Measurements from ENCODE around the gene TPST1. TPM values are rescaled to one million over a fixed set of nuclear protein-coding genes. Genes with fewer than 3 reads are reported as not detected.

The TPST1 gene
- total RNA-seq, 1 donor from 2014 or later: 30.0 TPM

- Mint-ChIP-seq H3K36me3 (ENCODE audit: low read depth) (peaks cover 18% of the 10 kb centered on the region), H3K27ac (ENCODE audit: unreplicated experiment) (peak overlapping the region; percentile 69), H3K4me1 (ENCODE audit: low read depth) (peaks cover 31% of the 10 kb centered on the region), H3K9me3 (ENCODE audit: low read depth) (peaks cover 28% of the 10 kb centered on the region), H3K4me3 (ENCODE audit: unreplicated experiment) (peak overlapping the region; percentile 13), H3K27me3 (ENCODE audit: low read depth) (no peaks in the 10 kb centered on the region)
- TF ChIP-seq CTCF (IDR thresholded peaks at IDR 0.05): no peak
- no peak for DNase-seq (ENCODE audit: low spot score)
These were observed 62.1 kb downstream of the TPST1 start for GRCh38 chr7:66267249-66267648.

GRCh38 chr7:66269978-66270377 lies 64.8 kb downstream of the TPST1 start:
- no peak overlapping the region for H3K4me3 Mint-ChIP-seq (ENCODE audit: unreplicated experiment)
- H3K27ac Mint-ChIP-seq (ENCODE audit: unreplicated experiment): no peak overlapping the region
- peaks cover 14% of the 10 kb centered on the region for H3K9me3 Mint-ChIP-seq (ENCODE audit: low read depth)
- peaks cover 31% of the 10 kb centered on the region for H3K4me1 Mint-ChIP-seq (ENCODE audit: low read depth)
- H3K36me3 Mint-ChIP-seq (ENCODE audit: low read depth): peaks cover 10% of the 10 kb centered on the region
- TF ChIP-seq CTCF (IDR thresholded peaks at IDR 0.05): no peak
- DNase-seq (ENCODE audit: low spot score): no peak
- H3K27me3 Mint-ChIP-seq (ENCODE audit: low read depth): no peaks in the 10 kb centered on the region

GRCh38 chr7:66272321-66272720 lies 67.2 kb downstream of the TPST1 start:
- Mint-ChIP-seq H3K9me3 (ENCODE audit: low read depth) (peaks cover 3% of the 10 kb centered on the region), H3K4me3 (ENCODE audit: unreplicated experiment) (no peak overlapping the region), H3K36me3 (ENCODE audit: low read depth) (peaks cover 2% of the 10 kb centered on the region), H3K4me1 (ENCODE audit: low read depth) (peaks cover 30% of the 10 kb centered on the region), H3K27ac (ENCODE audit: unreplicated experiment) (no peak overlapping the region), H3K27me3 (ENCODE audit: low read depth) (no peaks in the 10 kb centered on the region)
- no peak for DNase-seq (ENCODE audit: low spot score)
- no peak for TF ChIP-seq CTCF (IDR thresholded peaks at IDR 0.05)

GRCh38 chr7:66276363-66276762 lies 71.2 kb downstream of the TPST1 start:
- Mint-ChIP-seq H3K27me3 (ENCODE audit: low read depth) (no peaks in the 10 kb centered on the region), H3K27ac (ENCODE audit: unreplicated experiment) (peak overlapping the region; percentile 29), H3K36me3 (ENCODE audit: low read depth) (peaks cover 1% of the 10 kb centered on the region), H3K4me1 (ENCODE audit: low read depth) (peaks cover 30% of the 10 kb centered on the region), H3K4me3 (ENCODE audit: unreplicated experiment) (no peak overlapping the region), H3K9me3 (ENCODE audit: low read depth) (peaks cover 2% of the 10 kb centered on the region)
- TF ChIP-seq CTCF (IDR thresholded peaks at IDR 0.05): no peak
- DNase-seq (ENCODE audit: low spot score): no peak

- no peaks in the 10 kb centered on the region for H3K9me3 Mint-ChIP-seq (ENCODE audit: low read depth)
- H3K27ac Mint-ChIP-seq (ENCODE audit: unreplicated experiment): no peak overlapping the region
- peaks cover 41% of the 10 kb centered on the region for H3K4me1 Mint-ChIP-seq (ENCODE audit: low read depth)
- no peaks in the 10 kb centered on the region for H3K36me3 Mint-ChIP-seq (ENCODE audit: low read depth)
- no peaks in the 10 kb centered on the region for H3K27me3 Mint-ChIP-seq (ENCODE audit: low read depth)
- no peak for TF ChIP-seq CTCF (IDR thresholded peaks at IDR 0.05)
- no peak overlapping the region for H3K4me3 Mint-ChIP-seq (ENCODE audit: unreplicated experiment)
- DNase-seq (ENCODE audit: low spot score): no peak
These were observed 72.4 kb downstream of the TPST1 start for GRCh38 chr7:66277492-66277891.

Data from chondrocyte (in vitro differentiated cells).